ENCODE data around the gene TEF. TPM values are rescaled to one million over a fixed set of nuclear protein-coding genes. Genes with fewer than 3 reads are reported as not detected.
A peak's percentile ranks its signal among the peaks of the same experiment; 100 is the strongest.

TEF gene
- total RNA-seq, 1 experiment from 2014 or later, result 12.0 TPM

- no peak for TF ChIP-seq ZNF263 (CRISPR knock-in tag; IDR thresholded peaks at IDR 0.05; ENCODE audit: low read depth)
- no peak for TF ChIP-seq PRRX2 (CRISPR knock-in tag; IDR thresholded peaks at IDR 0.05)
- no peak for TF ChIP-seq CTCF (IDR thresholded peaks at IDR 0.05)
- TF ChIP-seq EMX1 (CRISPR knock-in tag; IDR thresholded peaks at IDR 0.05), result 0 out of 2 replicates have a peak, but pooled peaks have one; percentile 27
- TF ChIP-seq ZBTB43 (CRISPR knock-in tag; IDR thresholded peaks at IDR 0.05), result no peak
- TF ChIP-seq STAT6 (CRISPR knock-in tag; conservative IDR thresholded peaks at IDR 0.05; ENCODE audit: low read depth), result no peak
Measured at GRCh38 chr22:41380993-41381328, 781 bp upstream of the TEF start (continued).

GRCh38 chr22:41382098-41382578 is 396 bp downstream of the TEF start:
- ChIA-PET CTCF (interaction anchor here (0.7 to 3.3 kb wide), 21 partner anchors 15 to 239 kb away, joined by 3 to 42 read pairs (median 6); partner anchors contain the start of genes ACO2, DESI1, PHF5A and PMM1), POLR2A (interaction anchor here (0.9 to 3.7 kb wide), 18 partner anchors 9 to 431 kb away, joined by 3 to 24 read pairs (median 5); partner anchors contain the start of genes ACO2, PHF5A, PMM1 and POLR3H)
- DNase-seq (ENCODE audit: low spot score), result peak; percentile 70
- Mint-ChIP-seq H3K27ac (peak overlapping the region; percentile 49; the same call in 1 of the 2 replicates), H3K27me3 (ENCODE audit: low read depth) (peaks cover 4% of the 10 kb centered on the region), H3K9me3 (no peaks in the 10 kb centered on the region), H3K4me1 (peaks cover 21% of the 10 kb centered on the region), H3K4me3 (peak overlapping the region; percentile 75), H3K36me3 (no peaks in the 10 kb centered on the region)
- TF ChIP-seq, protein P1, sequence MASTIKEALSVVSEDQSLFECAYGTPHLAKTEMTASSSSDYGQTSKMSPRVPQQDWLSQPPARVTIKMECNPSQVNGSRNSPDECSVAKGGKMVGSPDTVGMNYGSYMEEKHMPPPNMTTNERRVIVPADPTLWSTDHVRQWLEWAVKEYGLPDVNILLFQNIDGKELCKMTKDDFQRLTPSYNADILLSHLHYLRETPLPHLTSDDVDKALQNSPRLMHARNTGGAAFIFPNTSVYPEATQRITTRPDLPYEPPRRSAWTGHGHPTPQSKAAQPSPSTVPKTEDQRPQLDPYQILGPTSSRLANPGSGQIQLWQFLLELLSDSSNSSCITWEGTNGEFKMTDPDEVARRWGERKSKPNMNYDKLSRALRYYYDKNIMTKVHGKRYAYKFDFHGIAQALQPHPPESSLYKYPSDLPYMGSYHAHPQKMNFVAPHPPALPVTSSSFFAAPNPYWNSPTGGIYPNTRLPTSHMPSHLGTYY (CRISPR knock-in tag; IDR thresholded peaks at IDR 0.05), result no peak
- TF ChIP-seq FOXP1 (CRISPR knock-in tag; IDR thresholded peaks at IDR 0.05; ENCODE audit: borderline replicate concordance) (no peak), KAT7 (CRISPR knock-in tag; IDR thresholded peaks at IDR 0.05; ENCODE audit: borderline replicate concordance) (no peak)
- ATAC-seq, result peak; percentile 44

DNA sequence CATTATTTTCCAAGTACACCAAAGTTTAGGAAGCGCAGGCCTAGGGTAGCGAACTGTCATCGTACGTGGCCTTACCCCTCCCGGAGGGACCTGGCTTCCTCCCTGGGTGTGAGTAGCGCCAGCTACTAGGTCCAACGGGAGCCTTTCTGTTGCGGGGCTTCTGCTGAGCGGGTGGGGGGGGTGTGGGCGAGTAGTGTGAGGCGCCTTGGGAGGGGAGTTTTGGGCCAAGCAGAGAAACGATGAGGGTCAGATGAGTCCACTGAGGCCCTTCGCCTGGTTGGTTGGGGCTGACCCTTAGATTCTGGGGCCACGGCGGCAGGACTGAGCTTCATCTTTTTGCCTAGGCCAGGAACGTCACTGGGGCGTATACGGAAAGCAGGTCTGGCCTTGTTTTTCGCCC is 868 bp downstream of the TEF start:
- Mint-ChIP-seq H3K9me3 (no peaks in the 10 kb centered on the region), H3K4me1 (peaks cover 21% of the 10 kb centered on the region), H3K4me3 (peak overlapping the region; percentile 75), H3K27ac (no peak overlapping the region), H3K36me3 (no peaks in the 10 kb centered on the region), H3K27me3 (ENCODE audit: low read depth) (peaks cover 4% of the 10 kb centered on the region)
- ATAC-seq, result no peak
- DNase-seq (ENCODE audit: low spot score), result no peak
- CTCF ChIA-PET, result interaction anchor here (1.1 to 3.3 kb wide), 13 partner anchors 15 to 214 kb away, joined by 3 to 42 read pairs (median 8); partner anchors contain the start of genes ACO2, PHF5A and PMM1
- POLR2A ChIA-PET, result interaction anchor here (1.2 to 3.7 kb wide), 9 partner anchors 9 to 207 kb away, joined by 4 to 24 read pairs (median 6); partner anchors contain the start of genes ACO2, PHF5A, PMM1 and RANGAP1
- TF ChIP-seq ETV6 (CRISPR knock-in tag; IDR thresholded peaks at IDR 0.05) (no peak), TEAD1 (CRISPR knock-in tag; IDR thresholded peaks at IDR 0.05) (no peak), TEAD4 (CRISPR knock-in tag; IDR thresholded peaks at IDR 0.05) (no peak), USF2 (CRISPR knock-in tag; IDR thresholded peaks at IDR 0.05) (no peak), EMX1 (CRISPR knock-in tag; IDR thresholded peaks at IDR 0.05) (no peak), ELF4 (CRISPR knock-in tag; IDR thresholded peaks at IDR 0.05; ENCODE audit: low read depth) (no peak), NR2C2 (CRISPR knock-in tag; IDR thresholded peaks at IDR 0.05) (no peak), USF1 (CRISPR knock-in tag; IDR thresholded peaks at IDR 0.05) (no peak), JAZF1 (CRISPR knock-in tag; IDR thresholded peaks at IDR 0.05) (no peak), ZNF263 (CRISPR knock-in tag; IDR thresholded peaks at IDR 0.05; ENCODE audit: low read depth) (no peak), AR (CRISPR knock-in tag; IDR thresholded peaks at IDR 0.05) (no peak)
- TF ChIP-seq, protein P2, sequence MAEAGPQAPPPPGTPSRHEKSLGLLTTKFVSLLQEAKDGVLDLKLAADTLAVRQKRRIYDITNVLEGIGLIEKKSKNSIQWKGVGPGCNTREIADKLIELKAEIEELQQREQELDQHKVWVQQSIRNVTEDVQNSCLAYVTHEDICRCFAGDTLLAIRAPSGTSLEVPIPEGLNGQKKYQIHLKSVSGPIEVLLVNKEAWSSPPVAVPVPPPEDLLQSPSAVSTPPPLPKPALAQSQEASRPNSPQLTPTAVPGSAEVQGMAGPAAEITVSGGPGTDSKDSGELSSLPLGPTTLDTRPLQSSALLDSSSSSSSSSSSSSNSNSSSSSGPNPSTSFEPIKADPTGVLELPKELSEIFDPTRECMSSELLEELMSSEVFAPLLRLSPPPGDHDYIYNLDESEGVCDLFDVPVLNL (CRISPR knock-in tag; IDR thresholded peaks at IDR 0.05; ENCODE audit: borderline replicate concordance, low read depth), result no peak

Data from WTC11 (cell line).